Activated T-cell treated with anti-CD3 and anti-CD28 coated beads, Interleukin-2, amount 50 U/mL, for 4 hours (primary cell): ENCODE results near the gene PLEKHA7. TPM values are rescaled to one million over a fixed set of nuclear protein-coding genes. Genes with fewer than 3 reads are reported as not detected.
"Not testable (repeated sequence)": the region's sequence is repeated elsewhere in the genome, so short reads cannot be mapped to it uniquely, and the experiment has no call there.

ENCODE experiments used
- ATAC-seq, 2 donors: fragments of 200-7000 bp; cut with Tn5 transposase; one replicate each; pipeline ENCODE4 v1.10.0; 2021
- DNase-seq: peaks from one replicate; pipeline ENCODE4 v3.0.0-alpha.2; 2020
- H3K27me3 Mint-ChIP-seq: one replicate; pipeline ENCODE4 v1.8.0; 2021; ENCODE audit warnings: low read depth, mixed read lengths
- H3K36me3 Mint-ChIP-seq: one replicate; pipeline ENCODE4 v1.8.0; 2022; ENCODE audit warnings: mixed read lengths; ENCODE audit not compliant: insufficient read depth
- H3K4me1 Mint-ChIP-seq: one replicate; pipeline ENCODE4 v1.8.0; 2021; ENCODE audit warnings: low read depth, mixed read lengths
- H3K4me3 Mint-ChIP-seq: one replicate; pipeline ENCODE4 v1.8.0; 2021; ENCODE audit warnings: mild to moderate bottlenecking, moderate library complexity, mixed read lengths
- H3K9me3 Mint-ChIP-seq: one replicate; pipeline ENCODE4 v1.8.0; 2021; ENCODE audit warnings: mixed read lengths
- total RNA-seq, 3 donors: library from RNA; stranded (reverse); gene quantifications; one replicate each; pipeline ENCODE4 v1.2.1, GENCODE V29; 2021

The PLEKHA7 gene
- total RNA-seq, 3 donors from 2014 or later: 2.7 to 3.4 (median 2.7) TPM

GRCh38 chr11:16928044-16928443, 86.2 kb downstream of the PLEKHA7 start:
- ATAC-seq (no peak), DNase-seq (no peak)
- Mint-ChIP-seq H3K4me3 (no peak overlapping the region), H3K36me3 (no peaks in the 10 kb centered on the region), H3K27me3 (peaks cover 44% of the 10 kb centered on the region), H3K9me3 (no peaks in the 10 kb centered on the region), H3K4me1 (peaks cover 10% of the 10 kb centered on the region)

- Mint-ChIP-seq H3K9me3 (no peaks in the 10 kb centered on the region), H3K36me3 (no peaks in the 10 kb centered on the region), H3K4me3 (no peak overlapping the region), H3K27me3 (peaks cover 46% of the 10 kb centered on the region), H3K4me1 (peaks cover 10% of the 10 kb centered on the region)
- no peak for DNase-seq
- no peak for ATAC-seq
Measured at GRCh38 chr11:16926883-16927626, 87.2 kb downstream of the PLEKHA7 start.

GRCh38 chr11:16925561-16926065, 88.6 kb downstream of the PLEKHA7 start:
- peak; percentile 39 to 63 for ATAC-seq

GRCh38 chr11:16924826-16925560, 89.2 kb downstream of the PLEKHA7 start:
- Mint-ChIP-seq H3K36me3 (no peaks in the 10 kb centered on the region), H3K4me1 (peaks cover 10% of the 10 kb centered on the region), H3K9me3 (no peaks in the 10 kb centered on the region), H3K4me3 (peak overlapping the region; percentile 60), H3K27me3 (peaks cover 45% of the 10 kb centered on the region)
- peak; percentile 15 to 22 for ATAC-seq
- DNase-seq: no peak

More at GRCh38 chr11:16925561-16926065, 88.6 kb downstream of the PLEKHA7 start:
- peaks cover 46% of the 10 kb centered on the region for H3K27me3 Mint-ChIP-seq
- peaks cover 10% of the 10 kb centered on the region for H3K4me1 Mint-ChIP-seq
- DNase-seq: no peak
- H3K36me3 Mint-ChIP-seq: no peaks in the 10 kb centered on the region
- no peaks in the 10 kb centered on the region for H3K9me3 Mint-ChIP-seq
- peak overlapping the region; percentile 72 for H3K4me3 Mint-ChIP-seq

- H3K4me1 Mint-ChIP-seq: peaks cover 10% of the 10 kb centered on the region
- H3K4me3 Mint-ChIP-seq: peak overlapping the region; percentile 60
- ATAC-seq: peak; percentile 24 to 33
- no peaks in the 10 kb centered on the region for H3K9me3 Mint-ChIP-seq
- DNase-seq: no peak
- H3K27me3 Mint-ChIP-seq: peaks cover 44% of the 10 kb centered on the region
- H3K36me3 Mint-ChIP-seq: no peaks in the 10 kb centered on the region
Measured at GRCh38 chr11:16924462-16924825, 89.8 kb downstream of the PLEKHA7 start.

GRCh38 chr11:16923987-16924386, 90.2 kb downstream of the PLEKHA7 start:
- peaks cover 43% of the 10 kb centered on the region for H3K27me3 Mint-ChIP-seq
- DNase-seq (no peak), ATAC-seq (no peak)
- H3K4me3 Mint-ChIP-seq: no peak overlapping the region
- H3K36me3 Mint-ChIP-seq: no peaks in the 10 kb centered on the region
- peaks cover 10% of the 10 kb centered on the region for H3K4me1 Mint-ChIP-seq
- no peaks in the 10 kb centered on the region for H3K9me3 Mint-ChIP-seq

GRCh38 chr11:16921668-16922067, 92.5 kb downstream of the PLEKHA7 start:
- Mint-ChIP-seq H3K27me3 (peaks cover 29% of the 10 kb centered on the region), H3K4me3 (no peak overlapping the region), H3K9me3 (no peaks in the 10 kb centered on the region), H3K36me3 (no peaks in the 10 kb centered on the region), H3K4me1 (peaks cover 10% of the 10 kb centered on the region)
- ATAC-seq (no peak), DNase-seq (no peak)

GRCh38 chr11:16921019-16921418, 93.2 kb downstream of the PLEKHA7 start:
- Mint-ChIP-seq H3K36me3 (no peaks in the 10 kb centered on the region), H3K9me3 (no peaks in the 10 kb centered on the region), H3K4me1 (peaks cover 7% of the 10 kb centered on the region), H3K4me3 (no peak overlapping the region), H3K27me3 (peaks cover 24% of the 10 kb centered on the region)
- no peak for DNase-seq
- no peak for ATAC-seq

- Mint-ChIP-seq H3K27me3 (peaks cover 19% of the 10 kb centered on the region), H3K36me3 (no peaks in the 10 kb centered on the region), H3K4me1 (peaks cover 5% of the 10 kb centered on the region), H3K9me3 (no peaks in the 10 kb centered on the region), H3K4me3 (no peak overlapping the region)
- ATAC-seq (no peak), DNase-seq (no peak)
Measured at GRCh38 chr11:16920559-16920958, 93.7 kb downstream of the PLEKHA7 start.

GRCh38 chr11:16918543-16919182, 95.6 kb downstream of the PLEKHA7 start:
- not testable (repeated sequence) for H3K4me3 Mint-ChIP-seq, H3K36me3 Mint-ChIP-seq, ATAC-seq, H3K9me3 Mint-ChIP-seq, DNase-seq, H3K27me3 Mint-ChIP-seq, H3K4me1 Mint-ChIP-seq

GRCh38 chr11:16917941-16918340, 96.3 kb downstream of the PLEKHA7 start:
- Mint-ChIP-seq H3K36me3 (no peaks in the 10 kb centered on the region), H3K9me3 (no peaks in the 10 kb centered on the region), H3K4me3 (no peak overlapping the region), H3K4me1 (no peaks in the 10 kb centered on the region), H3K27me3 (peaks cover 1% of the 10 kb centered on the region)
- ATAC-seq (no peak), DNase-seq (no peak)

- ATAC-seq (no peak), DNase-seq (no peak)
- Mint-ChIP-seq H3K4me3 (no peak overlapping the region), H3K4me1 (peaks cover 5% of the 10 kb centered on the region), H3K27me3 (no peaks in the 10 kb centered on the region), H3K9me3 (no peaks in the 10 kb centered on the region), H3K36me3 (no peaks in the 10 kb centered on the region)
Measured at GRCh38 chr11:16912692-16913111, 101.5 kb downstream of the PLEKHA7 start.

- H3K4me1 Mint-ChIP-seq: peaks cover 5% of the 10 kb centered on the region
- DNase-seq (no peak), ATAC-seq (no peak)
- no peak overlapping the region for H3K4me3 Mint-ChIP-seq
- no peaks in the 10 kb centered on the region for H3K36me3 Mint-ChIP-seq
- no peaks in the 10 kb centered on the region for H3K27me3 Mint-ChIP-seq
- no peaks in the 10 kb centered on the region for H3K9me3 Mint-ChIP-seq
Measured at GRCh38 chr11:16911658-16912057, 102.6 kb downstream of the PLEKHA7 start.

- Mint-ChIP-seq H3K27me3 (no peaks in the 10 kb centered on the region), H3K4me1 (peaks cover 5% of the 10 kb centered on the region), H3K4me3 (no peak overlapping the region), H3K9me3 (no peaks in the 10 kb centered on the region), H3K36me3 (no peaks in the 10 kb centered on the region)
- ATAC-seq: no peak
- no peak for DNase-seq
Measured at GRCh38 chr11:16911186-16911585, 103.0 kb downstream of the PLEKHA7 start.
